HUES48 (cell line): ENCODE data around the gene ZNF407.

Source experiments
- H3K27ac ChIP-seq: one replicate; pipeline ENCODE4 v1.7.0; 2013; ENCODE audit warnings: low read depth, low read length, inconsistent platforms
- H3K27me3 ChIP-seq: 2 replicates; pipeline ENCODE4 v1.6.1; 2013; ENCODE audit warnings: mild to moderate bottlenecking, low read length; ENCODE audit not compliant: control insufficient read depth, insufficient read depth
- H3K36me3 ChIP-seq: 2 replicates; pipeline ENCODE4 v1.6.1; 2013; ENCODE audit warnings: low read length; ENCODE audit not compliant: control insufficient read depth, insufficient read depth
- H3K4me1 ChIP-seq: 2 replicates; pipeline ENCODE4 v1.6.1; 2013; ENCODE audit warnings: mild to moderate bottlenecking, low read length; ENCODE audit not compliant: control insufficient read depth, insufficient read depth
- H3K4me3 ChIP-seq: 2 replicates; pipeline ENCODE4 v1.5.1; 2013; ENCODE audit warnings: mild to moderate bottlenecking, low read depth, low read length
- H3K9ac ChIP-seq: 2 replicates; pipeline ENCODE4 v1.6.1; 2013; ENCODE audit warnings: mild to moderate bottlenecking, low read depth, low read length, moderate library complexity
- H3K9me3 ChIP-seq: 2 replicates; pipeline ENCODE4 v1.6.1; 2013; ENCODE audit warnings: low read length; ENCODE audit not compliant: control insufficient read depth, insufficient read depth

Gene ZNF407

DNA sequence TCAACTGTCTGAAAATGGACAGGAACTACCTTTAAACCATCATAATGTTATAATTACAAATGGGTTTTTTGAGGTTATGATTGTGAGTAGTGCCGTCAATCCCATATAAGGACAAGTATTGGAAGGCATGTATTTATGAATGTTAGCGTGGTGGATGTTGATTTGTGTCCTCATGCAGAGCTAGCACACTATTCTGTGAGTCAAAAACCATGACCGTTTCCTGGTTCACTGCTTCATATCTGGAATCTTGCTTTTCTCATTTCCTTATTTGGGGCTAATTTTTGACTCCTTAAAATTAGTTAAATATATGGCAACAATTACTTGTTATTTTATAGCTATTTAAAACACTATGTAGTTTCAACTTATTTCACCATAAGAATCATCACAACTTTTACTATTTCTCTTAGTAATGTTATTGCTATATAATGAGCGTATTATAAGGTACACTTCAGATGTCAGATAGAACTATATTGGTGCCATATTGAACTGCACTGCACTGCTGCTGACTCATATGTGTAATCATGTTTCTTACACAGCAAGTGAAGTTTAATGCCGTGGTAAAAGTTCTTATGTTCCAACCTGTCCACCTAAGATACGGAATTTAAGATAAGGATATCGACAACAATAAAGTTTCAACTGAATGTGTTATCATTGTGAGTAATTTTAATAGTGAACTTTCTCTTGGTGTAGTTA, 418.5 kb downstream of the ZNF407 start:
- H3K36me3 ChIP-seq: no peaks in the 10 kb centered on the region
- peaks cover 8% of the 10 kb centered on the region; the same call in 1 of the 2 replicates for H3K4me1 ChIP-seq
- no peaks in the 10 kb centered on the region for H3K9me3 ChIP-seq
- H3K4me3 ChIP-seq: no peak overlapping the region
- no peak overlapping the region for H3K9ac ChIP-seq
- H3K27ac ChIP-seq: no peak overlapping the region
- H3K27me3 ChIP-seq: no peaks in the 10 kb centered on the region

DNA sequence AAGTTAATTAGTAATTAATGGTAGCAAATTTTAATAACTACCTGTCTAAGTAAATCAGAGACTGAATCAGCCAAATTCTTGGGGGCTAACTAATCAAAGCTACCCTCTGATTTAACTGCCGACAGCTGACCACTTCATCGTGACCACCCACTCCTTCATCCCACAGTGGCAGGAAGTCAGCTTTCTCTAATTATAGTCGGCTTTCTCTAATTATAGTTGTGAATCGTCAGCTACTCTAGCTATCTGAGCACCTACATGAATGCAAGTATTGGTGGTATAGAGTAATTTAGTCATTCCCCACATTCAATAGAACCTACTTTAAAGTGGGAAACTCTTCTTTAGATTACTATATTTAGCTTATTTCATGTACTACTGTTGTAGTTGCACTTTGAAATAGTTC, 425.8 kb downstream of the ZNF407 start:
- Histone ChIP-seq H3K36me3 (no peaks in the 10 kb centered on the region), H3K9me3 (no peaks in the 10 kb centered on the region), H3K4me3 (no peak overlapping the region), H3K4me1 (no peaks in the 10 kb centered on the region), H3K9ac (no peak overlapping the region), H3K27me3 (no peaks in the 10 kb centered on the region), H3K27ac (no peak overlapping the region)

DNA sequence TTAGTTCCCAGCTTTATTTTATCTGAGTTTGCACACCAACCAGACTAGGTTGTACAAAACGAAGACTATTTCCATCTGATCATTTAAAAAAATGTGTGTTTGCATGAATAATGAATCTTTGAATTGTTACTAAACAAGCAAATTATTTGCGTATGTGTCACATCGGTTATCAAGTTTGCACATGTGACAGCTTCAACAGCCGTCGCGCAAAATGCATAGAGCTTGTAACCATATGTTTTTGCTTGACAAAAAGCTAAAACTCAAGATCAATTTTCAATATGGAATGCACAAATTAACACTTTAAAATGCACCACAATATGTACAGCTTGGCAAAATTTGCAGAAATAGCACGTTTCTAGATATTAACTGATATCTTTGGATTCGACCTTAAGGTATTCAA, 427.2 kb downstream of the ZNF407 start:
- Histone ChIP-seq H3K9me3 (no peaks in the 10 kb centered on the region), H3K4me3 (no peak overlapping the region), H3K27me3 (no peaks in the 10 kb centered on the region), H3K9ac (no peak overlapping the region), H3K36me3 (no peaks in the 10 kb centered on the region), H3K27ac (no peak overlapping the region), H3K4me1 (no peaks in the 10 kb centered on the region)

DNA sequence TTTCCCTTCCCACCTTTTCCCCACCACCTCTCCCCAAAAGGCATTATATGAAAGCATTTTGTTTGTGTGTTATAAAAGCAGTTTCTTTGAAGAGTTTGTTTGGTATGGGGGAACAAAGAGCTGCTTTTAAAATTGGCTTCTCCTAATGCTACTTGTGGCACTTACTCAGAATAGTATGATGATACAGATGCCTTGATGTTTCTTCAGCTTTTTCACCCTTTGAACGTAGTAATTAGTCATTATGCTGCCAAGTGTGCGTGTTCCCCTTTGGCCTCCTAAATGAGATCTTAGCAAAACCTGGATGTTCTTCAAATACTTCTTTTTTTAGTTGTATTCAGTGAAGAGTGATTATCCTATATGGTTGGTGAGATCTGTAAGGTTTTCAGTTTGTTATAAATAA, 427.9 kb downstream of the ZNF407 start:
- H3K27ac ChIP-seq: no peak overlapping the region
- H3K9ac ChIP-seq: no peak overlapping the region
- H3K36me3 ChIP-seq: no peaks in the 10 kb centered on the region
- H3K27me3 ChIP-seq: no peaks in the 10 kb centered on the region
- H3K4me1 ChIP-seq: 0 out of 2 replicates have a peak, but pooled peaks cover 3% of the 10 kb centered on the region
- H3K4me3 ChIP-seq: no peak overlapping the region
- no peaks in the 10 kb centered on the region for H3K9me3 ChIP-seq

- H3K27me3 ChIP-seq: no peaks in the 10 kb centered on the region
- H3K9me3 ChIP-seq: no peaks in the 10 kb centered on the region
- H3K36me3 ChIP-seq: no peaks in the 10 kb centered on the region
- no peak overlapping the region for H3K27ac ChIP-seq
- peaks cover 11% of the 10 kb centered on the region; the same call in 1 of the 2 replicates for H3K4me1 ChIP-seq
- no peak overlapping the region for H3K4me3 ChIP-seq
- H3K9ac ChIP-seq: no peak overlapping the region
These were observed 431.8 kb downstream of the ZNF407 start for GRCh38 chr18:75029481-75029880.

GRCh38 chr18:75031717-75032317, 434.1 kb downstream of the ZNF407 start:
- no peak overlapping the region for H3K9ac ChIP-seq
- H3K4me3 ChIP-seq: no peak overlapping the region
- H3K36me3 ChIP-seq: no peaks in the 10 kb centered on the region
- H3K27ac ChIP-seq: no peak overlapping the region
- H3K4me1 ChIP-seq: peaks cover 11% of the 10 kb centered on the region; the same call in 1 of the 2 replicates
- no peaks in the 10 kb centered on the region for H3K27me3 ChIP-seq
- H3K9me3 ChIP-seq: no peaks in the 10 kb centered on the region

GRCh38 chr18:75033516-75033915, 435.8 kb downstream of the ZNF407 start:
- H3K9me3 ChIP-seq: no peaks in the 10 kb centered on the region
- H3K4me3 ChIP-seq: no peak overlapping the region
- H3K27me3 ChIP-seq: no peaks in the 10 kb centered on the region
- peaks cover 11% of the 10 kb centered on the region; the same call in 1 of the 2 replicates for H3K4me1 ChIP-seq
- no peak overlapping the region for H3K9ac ChIP-seq
- no peak overlapping the region for H3K27ac ChIP-seq
- H3K36me3 ChIP-seq: no peaks in the 10 kb centered on the region

DNA sequence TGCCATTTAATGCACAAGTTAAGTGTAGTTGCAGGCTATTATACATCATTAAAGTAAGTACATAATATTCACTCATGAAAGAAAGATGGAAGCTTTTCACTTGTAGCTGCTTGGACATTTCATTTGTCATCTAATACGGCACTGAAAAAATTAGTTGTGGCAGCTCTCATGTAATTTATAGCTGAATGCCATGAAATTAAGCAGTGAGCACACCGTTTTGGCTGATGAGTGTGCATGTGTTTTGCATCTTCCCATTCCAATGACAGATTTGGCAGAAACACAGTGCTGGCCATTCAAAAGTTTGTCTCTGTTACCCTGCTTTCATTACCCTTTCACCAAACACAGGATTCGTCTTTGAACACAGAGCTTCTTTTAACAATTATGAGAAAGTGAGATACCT, 437.3 kb downstream of the ZNF407 start:
- Histone ChIP-seq H3K27ac (no peak overlapping the region), H3K9me3 (no peaks in the 10 kb centered on the region), H3K4me1 (peaks cover 13% of the 10 kb centered on the region; the same call in 1 of the 2 replicates), H3K36me3 (no peaks in the 10 kb centered on the region), H3K4me3 (no peak overlapping the region), H3K9ac (no peak overlapping the region), H3K27me3 (no peaks in the 10 kb centered on the region)

DNA sequence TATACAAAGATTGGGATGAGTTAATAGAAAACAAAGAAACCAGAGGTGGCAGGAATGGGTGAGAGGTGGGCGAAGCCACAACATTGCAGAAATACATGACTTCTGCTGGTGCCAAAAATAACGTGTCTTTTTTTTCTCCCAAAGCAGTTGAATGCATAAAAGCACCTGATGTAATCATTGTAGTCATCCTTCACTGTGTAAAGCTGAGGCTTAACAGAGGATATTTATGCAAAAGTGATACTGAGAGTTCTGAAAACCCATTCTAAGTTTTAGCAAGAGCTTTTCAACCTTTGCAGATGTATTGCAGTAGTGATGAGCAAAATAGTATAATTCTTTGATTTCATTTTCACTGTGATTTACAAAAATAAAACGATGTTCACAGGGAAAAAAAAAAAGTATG, 438.3 kb downstream of the ZNF407 start:
- no peak overlapping the region for H3K27ac ChIP-seq
- H3K9me3 ChIP-seq: no peaks in the 10 kb centered on the region
- H3K4me1 ChIP-seq: peaks cover 7% of the 10 kb centered on the region; the same call in 1 of the 2 replicates

GRCh38 chr18:75036917-75037688, 439.4 kb downstream of the ZNF407 start:
- Histone ChIP-seq H3K27ac (no peak overlapping the region), H3K36me3 (no peaks in the 10 kb centered on the region), H3K9ac (no peak overlapping the region), H3K4me3 (no peak overlapping the region), H3K9me3 (no peaks in the 10 kb centered on the region), H3K27me3 (no peaks in the 10 kb centered on the region), H3K4me1 (0 out of 2 replicates have a peak, but pooled peaks cover 3% of the 10 kb centered on the region)

More for the DNA sequence above, 438.3 kb downstream of the ZNF407 start:
- H3K9ac ChIP-seq: no peak overlapping the region
- H3K27me3 ChIP-seq: no peaks in the 10 kb centered on the region
- H3K36me3 ChIP-seq: no peaks in the 10 kb centered on the region
- no peak overlapping the region for H3K4me3 ChIP-seq

DNA sequence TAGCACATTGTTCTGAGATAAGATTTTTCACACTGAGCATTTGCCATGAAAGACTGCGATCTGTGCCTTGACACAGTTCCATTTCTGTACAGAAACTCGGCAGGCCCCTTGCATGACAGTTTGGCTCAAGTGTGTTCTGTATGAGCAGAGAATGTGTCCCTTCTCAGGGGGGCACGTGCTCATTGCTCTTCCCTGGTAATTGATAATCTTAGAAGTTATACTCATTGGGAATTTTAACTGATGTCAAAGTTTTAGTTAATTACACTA, 440.0 kb downstream of the ZNF407 start:
- Histone ChIP-seq H3K9me3 (no peaks in the 10 kb centered on the region), H3K9ac (no peak overlapping the region), H3K27me3 (no peaks in the 10 kb centered on the region), H3K27ac (no peak overlapping the region), H3K36me3 (no peaks in the 10 kb centered on the region), H3K4me1 (0 out of 2 replicates have a peak, but pooled peaks cover 3% of the 10 kb centered on the region), H3K4me3 (no peak overlapping the region)
